Esophagus (tissue), 2 donors: ENCODE results near the gene THBD. TPM values are rescaled to one million over a fixed set of nuclear protein-coding genes. Genes with fewer than 3 reads are reported as not detected.

Source experiments
- H3K27ac ChIP-seq, 2 donors: one replicate each; pipeline ENCODE4 v1.5.1; 2013; ENCODE audit warnings: low read depth in 2 of 2, mild to moderate bottlenecking in 2 of 2, inconsistent platforms in 1 of 2, low read length in 1 of 2, moderate library complexity in 1 of 2
- H3K27me3 ChIP-seq, 2 donors: one replicate each; pipeline ENCODE4 v1.6.1; 2013; ENCODE audit warnings: low read length in 2 of 2, control low read depth in 1 of 2, mild to moderate bottlenecking in 1 of 2; ENCODE audit not compliant: insufficient read depth in 2 of 2, control insufficient read depth in 1 of 2
- H3K36me3 ChIP-seq, 2 donors: one replicate each; pipeline ENCODE4 v1.6.1; 2013; ENCODE audit warnings: low read length in 1 of 2; ENCODE audit not compliant: control insufficient read depth in 2 of 2, insufficient read depth in 2 of 2
- H3K4me1 ChIP-seq, 2 donors: one replicate each; pipeline ENCODE4 v1.6.1; 2013; ENCODE audit warnings: low read length in 1 of 2; ENCODE audit not compliant: control insufficient read depth in 2 of 2, insufficient read depth in 2 of 2
- H3K4me3 ChIP-seq, 2 donors: one replicate each; pipeline ENCODE4 v1.5.1; 2013; ENCODE audit warnings: low read length in 2 of 2, mild to moderate bottlenecking in 2 of 2, low read depth in 1 of 2, moderate library complexity in 1 of 2
- H3K9me3 ChIP-seq, 2 donors: one replicate each; pipeline ENCODE4 v1.6.1; 2013; ENCODE audit warnings: mild to moderate bottlenecking in 2 of 2, low read depth in 1 of 2, low read length in 1 of 2, moderate library complexity in 1 of 2; ENCODE audit not compliant: control insufficient read depth in 2 of 2, insufficient read depth in 1 of 2
- WGBS, 2 donors: extraction: QIAGEN DNeasy Blood & Tissue Kit; methylation state at CpG; one replicate each; pipeline ENCODE4 v1.1.7; 2013; 5-methylcytosine and 5-hydroxymethylcytosine counted together
- polyA plus RNA-seq, 2 donors: library from polyadenylated mRNA; stranded (reverse); fragments of 200-250 nt; gene quantifications; one replicate each; pipeline ENCODE4 v1.2.3, GENCODE V29; 2013
- donor health status: healthy with polysubstance abuse.
- donor health status: Bipolar disorder and iron deficiency.

THBD gene
- polyA plus RNA-seq, 2 donors, result 9.5 to 29.7 TPM

DNA sequence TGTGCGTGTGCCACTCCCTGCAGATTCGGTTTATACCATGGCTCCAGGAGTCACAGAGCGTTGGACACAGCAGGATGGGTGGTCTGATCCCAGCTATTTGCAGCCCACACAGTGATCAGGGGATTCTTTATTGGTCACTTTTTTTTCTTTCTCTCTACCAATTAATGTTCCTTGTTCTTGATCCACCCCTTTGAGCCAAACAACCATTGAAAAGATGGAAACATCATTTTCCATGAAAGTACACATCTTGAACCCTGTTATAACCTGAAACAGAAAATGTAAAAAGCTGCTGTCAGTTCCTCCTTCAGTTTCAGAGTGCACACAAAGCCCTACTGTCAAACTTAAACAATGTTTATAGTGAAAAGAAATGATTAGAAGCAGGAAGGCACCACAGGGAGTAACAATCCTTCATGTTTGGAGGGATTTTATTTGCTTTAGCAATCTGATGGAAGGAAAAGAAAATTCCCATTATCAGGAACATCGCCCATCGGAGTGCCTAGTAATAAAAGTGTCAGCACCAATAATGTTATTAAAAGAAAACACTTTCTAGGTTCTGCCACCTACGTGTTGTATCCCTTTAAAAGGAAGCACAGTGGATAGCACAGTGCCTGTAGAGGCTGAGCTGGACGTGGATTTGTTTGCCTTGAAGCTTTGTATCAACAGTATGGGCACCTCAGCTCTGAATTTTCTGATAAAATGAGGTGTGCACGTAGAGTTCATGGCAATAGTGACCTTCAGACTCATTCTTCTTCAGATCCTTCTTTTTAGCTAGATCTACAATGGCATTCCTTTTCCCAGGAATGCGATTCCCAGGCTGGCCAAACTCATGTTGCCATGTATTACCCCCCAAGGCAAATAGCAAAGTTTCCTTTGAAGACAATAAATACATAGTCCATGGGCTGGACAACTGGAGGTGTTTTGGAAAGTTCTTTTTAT is 16.1 kb upstream of the THBD start:
- H3K27ac ChIP-seq, result no peak overlapping the region
- no peak overlapping the region for H3K4me3 ChIP-seq
- WGBS, 2 donors, result 71 to 72% methylated on average over 9 of the region's 9 CpGs
- H3K36me3 ChIP-seq, result no peaks in the 10 kb centered on the region
- H3K9me3 ChIP-seq, result no peaks in the 10 kb centered on the region
- peaks cover 0 to 4% of the 10 kb centered on the region in 2 donors for H3K4me1 ChIP-seq
- H3K27me3 ChIP-seq, result no peaks in the 10 kb centered on the region

DNA sequence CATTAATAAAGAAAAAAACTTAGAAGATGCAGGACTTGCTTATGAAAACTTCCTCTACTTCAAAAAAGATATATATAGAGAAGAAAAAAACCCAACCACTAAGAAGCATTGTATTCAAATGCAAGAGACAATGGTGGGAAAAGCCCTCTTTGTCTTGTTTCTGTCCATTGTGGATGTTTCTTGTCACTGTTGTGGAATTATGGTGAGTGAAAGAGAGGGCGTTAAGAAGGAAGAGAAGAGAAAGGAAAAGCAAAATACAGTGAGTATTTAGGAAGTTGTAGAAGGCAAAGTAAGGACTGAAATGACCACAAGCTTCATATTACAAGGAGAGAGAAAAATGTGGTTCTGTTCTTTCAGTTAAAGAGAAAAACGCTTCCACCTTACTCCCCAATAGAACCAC is 14.1 kb upstream of the THBD start:
- H3K4me1 ChIP-seq, result peaks cover 0 to 4% of the 10 kb centered on the region in 2 donors
- WGBS, 2 donors, result 69 to 81% methylated on average over 2 of the region's 2 CpGs
- no peaks in the 10 kb centered on the region for H3K9me3 ChIP-seq
- no peaks in the 10 kb centered on the region for H3K36me3 ChIP-seq
- no peak overlapping the region for H3K4me3 ChIP-seq
- H3K27me3 ChIP-seq, result no peaks in the 10 kb centered on the region
- no peak overlapping the region for H3K27ac ChIP-seq

DNA sequence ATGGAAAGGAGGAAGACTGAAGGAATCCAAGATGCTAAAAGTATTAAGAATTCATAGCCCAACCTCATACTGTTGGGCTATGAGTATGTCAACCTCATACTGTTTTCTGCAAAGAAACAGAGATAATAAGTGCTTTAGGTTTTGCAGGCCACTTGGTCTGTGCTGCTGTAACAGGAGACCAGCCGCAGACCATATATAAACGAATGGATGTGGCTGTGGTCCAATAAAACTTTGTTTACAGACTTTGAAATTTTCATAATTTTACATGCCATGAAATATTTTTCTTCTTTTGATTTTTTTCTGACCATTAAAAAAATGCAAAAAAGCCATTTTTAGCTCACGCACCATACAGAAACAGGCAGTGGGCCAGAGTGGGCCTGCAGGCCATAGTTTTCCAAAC is 13.7 kb upstream of the THBD start:
- no peak overlapping the region for H3K27ac ChIP-seq
- 78 to 79% methylated on average over 3 of the region's 3 CpGs for WGBS, 2 donors
- H3K4me3 ChIP-seq, result no peak overlapping the region
- peaks cover 0 to 4% of the 10 kb centered on the region in 2 donors for H3K4me1 ChIP-seq
- H3K27me3 ChIP-seq, result no peaks in the 10 kb centered on the region
- no peaks in the 10 kb centered on the region for H3K36me3 ChIP-seq
- H3K9me3 ChIP-seq, result no peaks in the 10 kb centered on the region

DNA sequence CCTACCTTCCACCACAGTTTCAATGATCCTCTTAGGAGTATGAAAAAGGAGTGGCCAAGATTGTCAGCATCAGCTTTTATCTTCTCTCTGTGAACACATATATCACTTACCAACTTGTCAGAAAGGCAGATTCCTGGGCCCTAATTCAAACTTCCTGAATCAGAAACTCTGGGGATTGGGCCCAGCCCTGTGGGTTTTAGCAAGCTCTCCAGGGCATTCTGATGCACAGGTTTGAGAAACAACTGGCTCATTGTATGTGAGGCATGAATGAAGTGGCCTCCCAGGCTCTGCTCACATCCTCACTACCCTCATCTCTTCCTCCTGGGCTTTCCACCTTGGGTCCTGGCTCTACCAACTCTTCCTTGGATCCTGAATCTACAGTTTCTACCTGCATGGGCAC is 13.2 kb upstream of the THBD start:
- H3K36me3 ChIP-seq, result no peaks in the 10 kb centered on the region
- no peak overlapping the region for H3K4me3 ChIP-seq
- peak overlapping the region; percentile 11 to 55 for H3K27ac ChIP-seq
- H3K27me3 ChIP-seq, result no peaks in the 10 kb centered on the region
- no peaks in the 10 kb centered on the region for H3K9me3 ChIP-seq
- H3K4me1 ChIP-seq, result peaks cover 0 to 4% of the 10 kb centered on the region in 2 donors

DNA sequence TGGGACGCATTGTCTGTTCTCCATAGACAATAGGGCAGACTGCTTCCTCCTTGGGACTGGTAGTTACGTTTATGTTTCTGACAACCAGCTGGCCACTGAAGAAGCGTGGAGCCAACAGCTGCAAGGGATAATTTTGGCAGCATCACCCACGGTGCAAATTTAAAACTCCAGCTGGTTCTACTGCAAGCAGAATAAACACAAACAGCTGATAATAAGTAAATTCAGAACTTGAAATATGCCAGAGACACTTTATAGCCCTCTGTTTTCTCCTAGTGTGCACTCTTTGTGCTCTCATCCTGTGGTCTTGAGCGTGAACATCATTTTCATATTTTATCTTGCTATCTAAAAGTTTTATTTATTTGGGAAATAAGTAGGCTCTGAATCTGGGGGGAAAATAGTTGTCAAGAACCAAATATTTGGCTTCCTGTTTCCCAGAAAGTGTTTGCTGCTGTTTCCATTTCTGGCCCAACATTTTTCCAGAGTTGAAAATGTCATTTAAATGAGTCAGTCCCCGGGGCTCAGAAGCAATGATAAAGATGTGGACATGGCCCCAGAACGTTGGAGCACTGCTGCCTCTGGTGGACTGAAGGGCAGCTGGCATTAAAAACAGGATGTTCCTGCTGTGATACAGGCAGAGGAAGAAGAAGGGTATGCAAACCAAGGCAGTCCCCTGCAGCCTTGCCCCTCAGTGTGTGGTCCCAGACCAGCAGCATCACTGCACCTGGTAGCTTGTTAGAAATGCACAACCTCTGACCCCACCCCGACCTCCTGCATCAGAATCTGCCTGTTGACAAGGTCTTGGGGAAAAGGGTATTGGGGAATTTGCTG is 12.5 kb upstream of the THBD start:
- no peak overlapping the region for H3K4me3 ChIP-seq
- peaks cover 0 to 4% of the 10 kb centered on the region in 2 donors for H3K4me1 ChIP-seq
- WGBS, 2 donors, result 40 to 42% methylated on average over 8 of the region's 8 CpGs
- no peaks in the 10 kb centered on the region for H3K36me3 ChIP-seq
- H3K9me3 ChIP-seq, result no peaks in the 10 kb centered on the region
- H3K27ac ChIP-seq, result peak overlapping the region; percentile 58 to 67
- no peaks in the 10 kb centered on the region for H3K27me3 ChIP-seq

DNA sequence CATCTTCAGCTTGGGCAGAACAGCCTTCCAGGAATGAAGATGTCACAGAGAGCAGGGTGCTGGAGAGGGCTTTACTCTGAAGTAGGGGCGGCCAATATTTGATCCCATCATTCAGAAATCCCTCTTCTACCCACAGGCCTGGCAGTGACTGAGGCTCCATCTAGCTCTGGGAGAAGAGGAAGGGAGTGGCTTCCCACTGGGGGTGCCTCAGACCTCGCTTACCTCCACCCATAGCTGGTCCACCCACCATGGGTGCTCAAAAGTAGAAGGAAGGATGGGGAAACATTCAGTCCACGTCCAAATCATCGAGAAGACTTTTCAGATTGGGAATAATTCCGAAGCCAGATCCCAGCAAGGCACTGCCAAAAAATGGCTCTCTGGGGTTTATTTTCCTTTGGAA is 11.8 kb upstream of the THBD start:
- H3K36me3 ChIP-seq, result no peaks in the 10 kb centered on the region
- no peaks in the 10 kb centered on the region for H3K27me3 ChIP-seq
- H3K4me3 ChIP-seq, result no peak overlapping the region
- H3K9me3 ChIP-seq, result no peaks in the 10 kb centered on the region
- H3K27ac ChIP-seq, result peak overlapping the region; percentile 58 to 67
- H3K4me1 ChIP-seq, result peaks cover 0 to 4% of the 10 kb centered on the region in 2 donors
- 73 to 76% methylated on average over 5 of the region's 5 CpGs for WGBS, 2 donors

DNA sequence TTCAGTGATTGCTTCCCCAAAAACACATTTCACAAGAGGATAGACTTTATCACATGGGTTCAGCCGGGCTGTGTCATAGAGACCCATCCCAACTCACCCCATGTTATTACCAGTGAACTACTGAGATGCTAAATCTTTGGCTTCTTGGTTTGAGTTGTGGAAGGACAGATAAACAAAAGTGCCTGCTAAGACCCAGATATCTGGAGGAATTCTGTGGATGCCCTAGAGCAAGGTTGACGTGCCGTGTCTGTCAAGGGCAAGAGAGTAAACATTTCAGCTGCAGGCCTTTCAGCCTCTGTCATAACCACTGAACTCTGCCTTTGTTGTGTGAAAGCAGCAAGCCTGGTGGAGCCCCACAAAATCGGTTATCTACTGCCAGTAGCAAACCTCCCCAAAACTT is 11.2 kb upstream of the THBD start:
- no peak overlapping the region for H3K27ac ChIP-seq
- no peaks in the 10 kb centered on the region for H3K27me3 ChIP-seq
- H3K4me1 ChIP-seq, result peaks cover 0 to 4% of the 10 kb centered on the region in 2 donors
- H3K9me3 ChIP-seq, result no peaks in the 10 kb centered on the region
- no peaks in the 10 kb centered on the region for H3K36me3 ChIP-seq
- 63 to 67% methylated on average over 4 of the region's 4 CpGs for WGBS, 2 donors
- no peak overlapping the region for H3K4me3 ChIP-seq

DNA sequence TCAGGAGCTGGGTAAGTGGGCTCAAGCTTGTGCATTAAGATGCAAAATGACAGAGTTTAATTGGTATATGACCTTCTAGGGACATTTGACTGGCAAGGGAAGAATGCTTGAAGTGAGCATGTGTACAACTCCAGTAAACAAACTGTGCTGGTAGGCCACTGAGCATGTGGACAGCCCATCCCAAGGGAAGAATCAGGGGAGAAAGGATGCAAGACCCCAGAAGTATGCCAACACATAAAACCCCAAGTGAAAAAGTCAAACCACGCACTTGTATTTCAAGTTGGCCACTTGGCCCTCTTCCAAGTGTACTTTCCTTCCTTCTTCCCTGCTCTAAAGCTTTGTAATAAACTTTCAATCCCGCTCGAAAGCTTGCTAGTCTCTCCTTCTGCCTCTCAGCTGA is 10.4 kb upstream of the THBD start:
- WGBS, 2 donors, result 41 to 55% methylated on average over 3 of the region's 3 CpGs

DNA sequence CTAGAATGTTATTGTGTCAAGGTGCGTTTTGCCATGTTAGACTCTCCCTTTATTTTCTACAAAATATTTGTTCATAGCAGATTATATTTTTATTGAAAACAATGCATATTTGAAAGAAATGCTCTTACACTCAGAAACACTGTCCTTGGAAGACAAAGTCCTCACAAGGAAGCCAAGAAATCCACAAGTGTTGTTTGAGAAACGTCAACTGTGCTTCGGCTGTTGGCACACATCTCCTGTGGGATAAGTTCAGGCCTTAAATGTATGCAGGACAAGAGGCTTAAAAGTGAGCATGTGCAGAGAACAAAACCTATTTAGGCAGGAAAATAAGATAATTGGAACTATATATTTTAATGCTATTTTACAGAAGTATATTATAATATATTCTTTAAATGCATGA is 9.5 kb upstream of the THBD start:
- H3K27me3 ChIP-seq, result no peaks in the 10 kb centered on the region
- H3K9me3 ChIP-seq, result no peaks in the 10 kb centered on the region
- no peak overlapping the region for H3K4me3 ChIP-seq
- H3K27ac ChIP-seq, result no peak overlapping the region
- WGBS, 2 donors, result 71 to 75% methylated on average over 3 of the region's 3 CpGs
- no peaks in the 10 kb centered on the region for H3K36me3 ChIP-seq
- H3K4me1 ChIP-seq, result peaks cover 0 to 4% of the 10 kb centered on the region in 2 donors

More for the DNA sequence above, 10.4 kb upstream of the THBD start:
- Histone ChIP-seq H3K27ac (no peak overlapping the region), H3K36me3 (no peaks in the 10 kb centered on the region), H3K9me3 (no peaks in the 10 kb centered on the region), H3K27me3 (no peaks in the 10 kb centered on the region), H3K4me1 (peaks cover 0 to 4% of the 10 kb centered on the region in 2 donors), H3K4me3 (no peak overlapping the region)
